ENCODE measurements around the gene SPZ1.

Gene SPZ1

GRCh38 chr5:80370390-80370789 is 50.6 kb downstream of the SPZ1 start:
- no peak for TF ChIP-seq CTCF (IDR thresholded peaks at IDR 0.05; ENCODE audit: low read depth, low read length, missing control alignments)
- no peak for DNase-seq (ENCODE audit: extremely low read depth, low read depth)
- no peak overlapping the region for H3K4me3 ChIP-seq (replicated peaks; ENCODE audit: low read depth, low read length)

Data from HFF-Myc (cell line).